ENCODE results near the gene NTSR1.

GRCh38 chr20:62778601-62779416 lies 70.2 kb downstream of the NTSR1 start:
- no peak for TF ChIP-seq CTCF (IDR thresholded peaks at IDR 0.05; ENCODE audit: insufficient read depth, low read length)
- TF ChIP-seq REST (IDR thresholded peaks at IDR 0.05; ENCODE audit: insufficient replicate concordance, low read depth) = no peak
- TF ChIP-seq POLR2AphosphoS5 (IDR thresholded peaks at IDR 0.05; ENCODE audit: low read depth) = no peak
